A673 (cell line): ENCODE results near the gene CIDEC. TPM values are rescaled to one million over a fixed set of nuclear protein-coding genes. Genes with fewer than 3 reads are reported as not detected.

Experiments used
- Bru-seq: library from RNA; stranded (reverse); fragments of 400-500 nt; gene quantifications from one replicate; lab custom pipeline; 2021; lab: Mats Ljungman, UMichigan
- BruChase-seq, 2 experiments: library from RNA; stranded (reverse); fragments of 400-500 nt; gene quantifications; one replicate each; lab custom pipeline; 2021; lab: Mats Ljungman, UMichigan
- BruUV-seq: library from RNA; stranded (reverse); fragments of 400-500 nt; replicated peaks from 2 replicates; lab custom pipeline; 2021; lab: Mats Ljungman, UMichigan
- CTCF ChIA-PET: fragments of 300-600 bp; sonication (Branson Sonifier 250); formaldehyde crosslinking; loops from one replicate; lab custom pipeline; 2022; ENCODE audit warnings: antibody characterized with exemption; lab: Charles Lee
- POLR2A ChIA-PET: fragments of 300-600 bp; sonication (Branson Sonifier 250); formaldehyde crosslinking; loops from one replicate; lab custom pipeline; 2022; ENCODE audit warnings: antibody characterized with exemption; ENCODE audit not compliant: low non-redundant PET; lab: Charles Lee
- DNase-seq: peaks from one replicate; pipeline ENCODE4 v3.0.0-alpha.2; 2015; ENCODE audit warnings: low spot score
- H3K27ac ChIP-seq: fragments of 200-600 bp; sonication (generic); 2 replicates; pipeline ENCODE4 v1.5.1; 2016; ENCODE audit warnings: mixed run types, low read depth, mild to moderate bottlenecking, mixed read lengths, antibody characterized with exemption, low read length; ENCODE audit not compliant: poor library complexity, severe bottlenecking
- H3K27me3 ChIP-seq: fragments of 200-600 bp; sonication (generic); replicated peaks from 2 replicates; pipeline ENCODE4 v1.6.1; 2017; ENCODE audit warnings: mixed run types, low read depth, mild to moderate bottlenecking, mixed read lengths, antibody characterized with exemption, low read length; ENCODE audit not compliant: insufficient read depth, poor library complexity
- H3K36me3 ChIP-seq: fragments of 200-600 bp; sonication (generic); 2 replicates; pipeline ENCODE4 v1.6.1; 2016; ENCODE audit warnings: mixed run types, mild to moderate bottlenecking, mixed read lengths, antibody characterized with exemption, low read length; ENCODE audit not compliant: insufficient read depth, poor library complexity, severe bottlenecking
- H3K4me1 ChIP-seq: fragments of 200-600 bp; sonication (generic); 2 replicates; pipeline ENCODE4 v1.6.1; 2017; ENCODE audit warnings: mixed run types, mild to moderate bottlenecking, mixed read lengths, antibody characterized with exemption, low read length; ENCODE audit not compliant: insufficient read depth, poor library complexity, severe bottlenecking
- H3K4me3 ChIP-seq: fragments of 200-600 bp; sonication (generic); 2 replicates; pipeline ENCODE4 v1.5.1; 2016; ENCODE audit warnings: low read depth, mixed run types, mild to moderate bottlenecking, mixed read lengths, low read length; ENCODE audit not compliant: poor library complexity, severe bottlenecking
- H3K9me3 ChIP-seq: fragments of 200-600 bp; sonication (generic); 2 replicates; pipeline ENCODE4 v1.6.1; 2016; ENCODE audit warnings: mixed run types, low read depth, mild to moderate bottlenecking, mixed read lengths, antibody characterized with exemption, low read length; ENCODE audit not compliant: poor library complexity, severe bottlenecking
- EZH2 ChIP-seq: fragments of 200-600 bp; sonication (generic); IDR thresholded peaks from 2 replicates; pipeline ENCODE4 v1.6.1; 2017; ENCODE audit warnings: borderline replicate concordance, low read depth, mild to moderate bottlenecking, mixed read lengths, antibody characterized with exemption, low read length; ENCODE audit not compliant: poor library complexity, severe bottlenecking
- intact Hi-C: fragments of 100-400 bp; cut with micrococcal nuclease; formaldehyde crosslinking; loops from one replicate; pipeline ENCODE4 v1.10.0; 2022; ENCODE audit not compliant: unreplicated experiment
- long read RNA-seq: library from polyadenylated mRNA; stranded (forward); transcript quantifications from one replicate; pipeline ENCODE4 v2.0.0, GENCODE V29; 2022
- total RNA-seq: library from RNA; stranded (reverse); gene quantifications from 2 replicates; pipeline ENCODE4 v1.2.3, GENCODE V29; 2021
- TF ChIP-seq, protein P1 (sequence below): fragments of 300-800, 200-600 bp; sonication (generic); conservative IDR thresholded peaks from 2 replicates; pipeline ENCODE4 v1.5.1; 2017; ENCODE audit warnings: low read depth, mild to moderate bottlenecking, antibody characterized with exemption, low read length, moderate library complexity, mixed read lengths

The CIDEC gene
- total RNA-seq (not detected in 2 replicates), Bru-seq, nascent RNA (percentile 6 among the genes with signal in this experiment), BruChase-seq, experiment 1, labeled RNA remaining after a 2-hour chase (not detected), BruChase-seq, experiment 2, labeled RNA remaining after a 6-hour chase (percentile 12 among the genes with signal in this experiment)
- long read RNA-seq, result 0 reads

DNA sequence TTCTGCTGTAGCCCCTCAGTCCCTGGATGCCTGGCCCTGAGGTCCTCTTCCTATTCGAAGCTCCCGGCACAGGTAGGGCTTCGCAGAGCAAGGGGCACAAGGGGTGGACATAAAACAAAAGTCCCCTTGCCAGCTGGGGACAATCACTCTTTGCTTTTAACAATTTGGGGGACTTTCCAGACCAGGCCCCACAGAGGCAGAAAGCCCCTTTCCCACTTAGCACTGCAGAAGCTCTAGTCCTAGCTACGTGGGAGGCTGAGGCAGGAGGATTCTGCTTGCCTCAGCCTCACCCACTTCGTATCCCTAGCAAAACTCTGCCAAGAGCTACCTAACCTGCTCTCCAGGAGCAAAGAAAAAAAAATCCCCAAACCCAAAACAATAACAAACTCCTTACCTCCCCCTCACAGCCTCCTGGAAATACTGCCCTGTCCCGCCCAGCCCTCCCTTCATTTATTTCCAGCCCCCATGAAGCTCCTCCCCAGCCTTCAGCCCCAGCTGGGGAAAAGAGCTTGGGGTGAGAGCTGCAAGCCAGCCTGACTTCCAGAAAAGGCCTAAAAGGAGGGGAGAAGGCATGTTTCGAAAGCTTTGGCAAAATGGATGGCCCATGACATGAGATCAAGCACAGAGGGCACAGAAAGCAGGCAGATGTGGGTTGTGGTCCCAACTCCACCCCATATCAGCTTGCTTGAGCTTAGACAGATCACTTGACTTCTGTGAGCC, at the start of gene CIDEC:
TSS of gene CIDEC (minus strand) at position 424 of the 720 bp plus-strand sequence. CDS start 1,767 bp downstream, outside the sequence.
- TF ChIP-seq, protein P1, sequence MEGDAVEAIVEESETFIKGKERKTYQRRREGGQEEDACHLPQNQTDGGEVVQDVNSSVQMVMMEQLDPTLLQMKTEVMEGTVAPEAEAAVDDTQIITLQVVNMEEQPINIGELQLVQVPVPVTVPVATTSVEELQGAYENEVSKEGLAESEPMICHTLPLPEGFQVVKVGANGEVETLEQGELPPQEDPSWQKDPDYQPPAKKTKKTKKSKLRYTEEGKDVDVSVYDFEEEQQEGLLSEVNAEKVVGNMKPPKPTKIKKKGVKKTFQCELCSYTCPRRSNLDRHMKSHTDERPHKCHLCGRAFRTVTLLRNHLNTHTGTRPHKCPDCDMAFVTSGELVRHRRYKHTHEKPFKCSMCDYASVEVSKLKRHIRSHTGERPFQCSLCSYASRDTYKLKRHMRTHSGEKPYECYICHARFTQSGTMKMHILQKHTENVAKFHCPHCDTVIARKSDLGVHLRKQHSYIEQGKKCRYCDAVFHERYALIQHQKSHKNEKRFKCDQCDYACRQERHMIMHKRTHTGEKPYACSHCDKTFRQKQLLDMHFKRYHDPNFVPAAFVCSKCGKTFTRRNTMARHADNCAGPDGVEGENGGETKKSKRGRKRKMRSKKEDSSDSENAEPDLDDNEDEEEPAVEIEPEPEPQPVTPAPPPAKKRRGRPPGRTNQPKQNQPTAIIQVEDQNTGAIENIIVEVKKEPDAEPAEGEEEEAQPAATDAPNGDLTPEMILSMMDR, result no peak
- TF ChIP-seq EZH2, result no peak
- no peak for DNase-seq
- intact Hi-C loops, result no loop called here
- no peaks in the 10 kb centered on the region for H3K9me3 ChIP-seq
- no TSS peak for BruUV-seq
- POLR2A ChIA-PET, result no interaction called here
- no peaks in the 10 kb centered on the region for H3K4me1 ChIP-seq
- no peaks in the 10 kb centered on the region for H3K27me3 ChIP-seq
- no peaks in the 10 kb centered on the region for H3K36me3 ChIP-seq
- no peak within 1 kb of the TSS for H3K4me3 ChIP-seq
- CTCF ChIA-PET, result no interaction called here
- no peak within 1 kb of the TSS for H3K27ac ChIP-seq

- Histone ChIP-seq H3K9me3 (no peaks in the 10 kb centered on the region), H3K4me1 (peaks cover 2% of the 10 kb centered on the region), H3K27ac (no peak overlapping the region), H3K36me3 (no peaks in the 10 kb centered on the region), H3K4me3 (no peak overlapping the region), H3K27me3 (no peaks in the 10 kb centered on the region)
- CTCF ChIA-PET, result no interaction called here
- POLR2A ChIA-PET, result no interaction called here
- intact Hi-C loops, result no loop called here
- no TSS peak for BruUV-seq
- no peak for DNase-seq
- TF ChIP-seq, protein P1, result no peak
- TF ChIP-seq EZH2, result no peak
These were observed 48.1 kb upstream of the CIDEC start for GRCh38 chr3:9928158-9928557.

DNA sequence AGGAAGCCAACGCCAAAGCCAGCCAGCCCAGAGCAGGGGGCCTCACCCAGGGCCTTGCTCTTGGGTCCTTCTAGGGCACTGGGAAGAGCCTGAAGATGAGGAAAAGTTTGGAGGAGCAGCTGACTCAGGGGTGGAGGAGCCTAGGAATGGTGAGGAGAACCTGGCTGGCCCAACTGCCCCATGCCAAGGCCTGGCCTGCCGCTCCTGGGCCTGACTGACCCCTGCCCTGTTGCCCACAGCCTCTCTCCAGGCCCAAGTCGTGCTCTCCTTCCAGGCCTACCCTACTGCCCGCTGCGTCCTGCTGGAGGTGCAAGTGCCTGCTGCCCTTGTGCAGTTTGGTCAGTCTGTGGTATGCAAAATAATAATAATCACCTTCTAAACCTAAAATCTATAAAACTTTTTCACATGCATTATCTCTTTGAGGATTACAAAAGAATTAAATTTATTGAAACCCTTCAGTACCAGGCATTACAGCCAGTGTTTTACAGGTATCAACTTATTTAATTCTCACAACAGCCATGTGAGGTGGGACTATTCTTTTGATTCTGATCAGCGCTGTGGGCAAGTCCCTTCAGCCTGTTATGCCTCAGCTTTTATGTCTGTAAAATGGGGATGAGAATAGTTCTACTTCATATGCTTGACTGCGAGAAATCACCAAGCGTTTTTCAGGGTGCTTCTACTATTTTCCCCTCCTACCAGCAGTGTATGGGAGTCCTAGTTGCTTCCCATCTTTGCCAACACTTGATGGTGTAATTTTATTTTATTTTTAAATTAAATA, 38.4 kb upstream of the CIDEC start:
- no peaks in the 10 kb centered on the region for H3K27me3 ChIP-seq
- intact Hi-C loops, result no loop called here
- TF ChIP-seq, protein P1, result no peak
- no peak for TF ChIP-seq EZH2
- BruUV-seq, result no TSS peak
- H3K4me3 ChIP-seq, result no peak overlapping the region
- peaks cover 29% of the 10 kb centered on the region for H3K4me1 ChIP-seq
- no peaks in the 10 kb centered on the region for H3K9me3 ChIP-seq
- CTCF ChIA-PET, result no interaction called here
- H3K36me3 ChIP-seq, result no peaks in the 10 kb centered on the region
- no peak for DNase-seq
- POLR2A ChIA-PET, result no interaction called here
- no peak overlapping the region for H3K27ac ChIP-seq
